Urinary bladder (tissue), 4 donors: ENCODE results near the gene ATF7. TPM values are rescaled to one million over a fixed set of nuclear protein-coding genes. Genes with fewer than 3 reads are reported as not detected.

Experiments
- DNase-seq: peaks from one replicate; pipeline ENCODE4 v3.0.0-alpha.2; 2015; ENCODE audit errors: extremely low spot score
- H3K27ac ChIP-seq: one replicate; pipeline ENCODE4 v1.5.1; 2013; ENCODE audit warnings: low read depth, mild to moderate bottlenecking, moderate library complexity
- H3K36me3 ChIP-seq: one replicate; pipeline ENCODE4 v1.6.1; 2013; ENCODE audit warnings: mild to moderate bottlenecking, moderate library complexity; ENCODE audit not compliant: insufficient read depth
- H3K4me1 ChIP-seq: one replicate; pipeline ENCODE4 v1.6.1; 2013; ENCODE audit warnings: mild to moderate bottlenecking, moderate library complexity; ENCODE audit not compliant: insufficient read depth
- H3K4me3 ChIP-seq: one replicate; pipeline ENCODE4 v1.5.1; 2013; ENCODE audit warnings: low read depth, low read length
- WGBS: extraction: QIAGEN DNeasy Blood & Tissue Kit; methylation state at CpG from one replicate; pipeline ENCODE4 v1.1.7; 2013; 5-methylcytosine and 5-hydroxymethylcytosine counted together
- polyA plus RNA-seq: library from polyadenylated mRNA; stranded (reverse); fragments of 200-250 nt; gene quantifications from one replicate; pipeline ENCODE4 v1.2.3, GENCODE V29; 2013
- total RNA-seq: library from RNA; depleted of rRNA; stranded (reverse); fragments of >200 nt; gene quantifications from one replicate; pipeline ENCODE4 v1.2.3, GENCODE V29; 2014
- donor health status: healthy with polysubstance abuse.
- donor health status: healthy.

Gene ATF7
- total and polyA plus RNA-seq, 2 donors: 24.1 to 28.2 TPM

GRCh38 chr12:53508534-53509170, 117.5 kb downstream of the ATF7 start:
- H3K4me3 ChIP-seq: no peak overlapping the region
- H3K4me1 ChIP-seq: no peaks in the 10 kb centered on the region
- no peak for DNase-seq
- whole genome bisulfite sequencing: 29% methylated on average over 7 of the region's 7 CpGs
- peaks cover 2% of the 10 kb centered on the region for H3K36me3 ChIP-seq
- H3K27ac ChIP-seq: no peak overlapping the region

DNA sequence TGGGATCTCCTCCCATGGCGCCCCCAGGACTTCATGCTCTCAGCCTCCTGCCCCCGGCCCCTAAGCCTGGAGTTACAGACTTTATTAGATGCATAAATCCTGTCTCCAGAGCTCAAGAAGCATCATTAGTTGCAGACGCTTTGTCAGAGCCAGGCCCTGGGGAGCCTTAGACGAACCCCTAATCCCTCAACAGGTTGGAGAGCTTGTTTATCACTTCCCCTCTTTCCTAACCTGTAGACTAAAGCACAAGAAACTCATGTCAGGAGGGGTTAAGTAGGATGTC, 118.6 kb downstream of the ATF7 start:
- Histone ChIP-seq H3K4me3 (no peak overlapping the region), H3K27ac (no peak overlapping the region), H3K36me3 (no peaks in the 10 kb centered on the region), H3K4me1 (no peaks in the 10 kb centered on the region)
- 66% methylated on average over 4 of the region's 4 CpGs for WGBS
- no peak for DNase-seq

DNA sequence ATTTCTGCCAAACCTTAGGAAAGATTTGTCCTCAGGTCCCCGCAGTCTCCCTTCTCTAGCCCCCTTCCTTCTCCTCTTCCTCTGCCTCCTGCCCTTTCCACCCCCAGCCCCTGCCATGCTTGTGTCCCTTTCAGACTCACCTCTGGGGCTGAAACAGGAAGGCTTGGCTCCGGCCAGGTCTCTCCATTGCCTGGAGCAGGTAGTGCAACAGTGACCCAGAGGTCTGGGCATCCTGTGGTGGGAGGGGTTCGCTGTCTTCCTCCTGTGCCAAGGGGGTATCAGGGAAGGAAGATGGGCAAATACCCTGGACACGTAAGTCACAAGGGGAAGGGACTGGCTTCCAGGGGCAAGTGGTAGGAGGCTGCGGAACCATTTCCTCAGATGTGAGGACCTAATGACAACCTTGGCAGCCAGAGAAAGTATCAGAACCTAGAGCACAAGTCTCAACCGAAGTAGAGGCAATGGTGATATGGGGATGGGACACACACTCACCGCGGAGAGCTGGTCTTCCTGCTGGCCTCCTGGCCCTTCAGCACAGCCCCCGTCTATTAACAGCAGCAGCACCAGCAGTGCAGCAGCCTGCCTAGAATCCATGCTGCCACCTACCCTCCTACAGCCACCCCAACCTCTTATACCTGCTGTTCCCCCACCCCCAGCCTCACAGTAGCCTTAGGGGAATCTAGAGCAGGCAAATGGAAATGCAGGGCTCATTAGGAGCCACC, 119.1 kb downstream of the ATF7 start, which contains the start of gene NPFF:
Gene NPFF, minus strand, starts transcription at position 604 of the 722 bp plus-strand sequence. Its CDS starts 10 bp downstream, at position 594.
- Histone ChIP-seq H3K36me3 (no peaks in the 10 kb centered on the region), H3K4me1 (no peaks in the 10 kb centered on the region), H3K4me3 (no peak within 1 kb of the TSS), H3K27ac (no peak within 1 kb of the TSS)
- 86% methylated on average over 9 of the region's 9 CpGs for WGBS
- no peak for DNase-seq

DNA sequence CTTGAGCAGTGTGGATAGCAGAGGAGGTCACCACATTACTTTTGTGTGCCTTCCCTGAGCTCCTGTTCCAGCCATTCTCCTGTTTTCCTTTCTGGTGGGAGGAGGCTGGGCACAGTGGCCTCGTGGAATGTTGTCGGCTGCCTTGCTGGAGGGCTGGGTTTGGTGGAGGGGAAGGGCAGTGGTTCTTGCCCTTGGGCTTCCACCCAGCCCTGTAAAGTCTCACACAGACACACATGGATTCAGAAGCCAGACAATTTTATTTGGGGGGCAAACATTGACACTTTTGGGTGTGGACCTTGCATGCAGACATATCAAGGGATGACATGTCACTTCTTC, 119.8 kb downstream of the ATF7 start:
- no peaks in the 10 kb centered on the region for H3K36me3 ChIP-seq

GRCh38 chr12:53505555-53506449, 120.4 kb downstream of the ATF7 start:
- no peak overlapping the region for H3K27ac ChIP-seq
- 76% methylated on average over 19 of the region's 19 CpGs for WGBS
- H3K36me3 ChIP-seq: no peaks in the 10 kb centered on the region
- H3K4me3 ChIP-seq: no peak overlapping the region
- H3K4me1 ChIP-seq: no peaks in the 10 kb centered on the region
- no peak for DNase-seq

More for the DNA sequence above, 119.8 kb downstream of the ATF7 start:
- DNase-seq: no peak
- Histone ChIP-seq H3K4me3 (no peak overlapping the region), H3K27ac (no peak overlapping the region), H3K4me1 (no peaks in the 10 kb centered on the region)
- WGBS: 40% methylated on average over 2 of the region's 2 CpGs

- DNase-seq: no peak
- WGBS: 85% methylated on average over 10 of the region's 10 CpGs
- Histone ChIP-seq H3K4me3 (no peak overlapping the region), H3K4me1 (no peaks in the 10 kb centered on the region), H3K27ac (no peak overlapping the region), H3K36me3 (no peaks in the 10 kb centered on the region)
These were observed 121.1 kb downstream of the ATF7 start for GRCh38 chr12:53505086-53505485.

GRCh38 chr12:53504004-53504920, 121.9 kb downstream of the ATF7 start:
- H3K4me1 ChIP-seq: no peaks in the 10 kb centered on the region
- WGBS: 78% methylated on average over 14 of the region's 14 CpGs
- no peak for DNase-seq
- H3K27ac ChIP-seq: no peak overlapping the region
- no peaks in the 10 kb centered on the region for H3K36me3 ChIP-seq
- no peak overlapping the region for H3K4me3 ChIP-seq

- Histone ChIP-seq H3K36me3 (no peaks in the 10 kb centered on the region), H3K4me1 (no peaks in the 10 kb centered on the region), H3K27ac (no peak overlapping the region), H3K4me3 (no peak overlapping the region)
- WGBS: 85% methylated on average over 10 of the region's 10 CpGs
- DNase-seq: no peak
These were observed 123.0 kb downstream of the ATF7 start for GRCh38 chr12:53502983-53503728.

DNA sequence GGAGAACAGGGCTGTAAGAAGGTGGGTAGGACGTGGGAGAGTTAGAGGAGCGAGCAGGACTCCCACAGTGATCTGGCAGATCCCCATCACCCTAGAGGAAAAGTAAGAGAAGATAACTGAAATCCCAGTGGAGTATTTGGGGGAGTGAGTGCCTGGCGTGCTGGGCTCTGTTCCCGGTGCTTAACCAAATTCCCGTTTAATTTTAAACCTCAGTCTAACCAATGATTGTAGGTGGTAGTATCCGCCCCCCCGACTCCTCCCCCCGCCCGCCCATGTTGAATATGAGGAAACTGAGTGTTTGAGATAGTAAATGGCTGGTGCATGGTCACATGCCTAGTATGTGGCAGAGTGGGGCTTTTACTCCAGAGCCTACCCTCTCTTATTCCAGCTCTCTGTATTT, 123.9 kb downstream of the ATF7 start:
- no peaks in the 10 kb centered on the region for H3K4me1 ChIP-seq
- no peak overlapping the region for H3K27ac ChIP-seq
- no peaks in the 10 kb centered on the region for H3K36me3 ChIP-seq
- H3K4me3 ChIP-seq: no peak overlapping the region
- no peak for DNase-seq
- 66% methylated on average over 9 of the region's 9 CpGs for WGBS

- 71% methylated on average over 10 of the region's 10 CpGs for WGBS
These were observed 124.5 kb downstream of the ATF7 start for GRCh38 chr12:53501615-53502181.

DNA sequence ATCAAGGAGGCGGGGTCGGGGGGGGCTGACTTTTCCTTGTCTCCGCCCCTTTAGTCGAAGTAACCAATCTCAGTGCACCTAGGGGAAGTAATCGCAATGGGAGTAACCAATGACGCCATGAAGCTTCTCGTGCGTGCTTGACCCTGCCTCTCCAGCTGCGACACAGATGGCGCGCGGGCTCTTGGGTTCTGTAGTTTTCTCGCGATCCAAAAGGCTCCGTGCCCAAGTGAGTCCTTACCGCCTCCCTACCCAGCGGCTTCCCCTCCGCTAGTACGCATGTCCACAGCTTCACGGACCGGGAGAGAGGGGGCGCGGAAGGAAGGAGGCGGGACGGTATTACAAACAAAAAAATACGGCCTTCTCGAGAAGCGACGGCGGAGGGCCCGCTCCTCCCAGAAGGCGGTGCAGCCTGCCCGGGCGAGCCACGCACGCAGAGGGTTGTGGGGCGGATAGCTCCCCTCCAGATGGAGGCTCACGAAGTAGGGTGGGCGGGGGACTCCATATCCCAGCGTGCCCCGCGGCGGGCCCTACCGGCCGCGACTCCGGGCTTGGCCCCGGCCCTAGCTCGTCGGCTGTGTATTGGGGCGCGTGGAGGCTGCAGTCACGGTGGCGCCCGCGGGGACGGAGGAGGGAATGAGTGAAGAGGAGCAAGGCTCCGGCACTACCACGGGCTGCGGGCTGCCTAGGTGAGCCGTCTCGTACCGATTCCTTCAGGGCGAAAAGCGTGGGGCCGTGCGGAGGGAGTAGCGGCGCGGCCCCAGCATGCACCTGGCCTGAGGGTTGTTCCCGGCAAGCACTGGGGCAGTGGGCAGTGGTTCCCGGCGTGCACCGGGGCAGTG, 125.2 kb downstream of the ATF7 start, which contains the start of gene TARBP2:
Gene TARBP2, plus strand, starts transcription at position 508 of the 839 bp plus-strand sequence. Its CDS starts 126 bp downstream, at position 634.
- Histone ChIP-seq H3K4me1 (no peaks in the 10 kb centered on the region), H3K27ac (peak within 1 kb of the TSS; percentile 96), H3K36me3 (no peaks in the 10 kb centered on the region), H3K4me3 (peak within 1 kb of the TSS; percentile 54)
- peak; percentile 100 for DNase-seq
- under 1% methylated on average over 74 of the region's 74 CpGs for WGBS

More at GRCh38 chr12:53501615-53502181, 124.5 kb downstream of the ATF7 start:
- DNase-seq: no peak
- H3K27ac ChIP-seq: no peak overlapping the region
- H3K4me3 ChIP-seq: peak overlapping the region; percentile 44
- H3K4me1 ChIP-seq: no peaks in the 10 kb centered on the region
- H3K36me3 ChIP-seq: no peaks in the 10 kb centered on the region
